OCI-LY1 (cell line): ENCODE measurements around the gene RBM28.

Experiments used
- CTCF ChIP-seq: fragments of 200-600 bp; sonication (generic), shearing (Covaris generic); IDR thresholded peaks from 2 replicates; pipeline ENCODE4 v1.5.1; 2017; ENCODE audit warnings: mild to moderate bottlenecking, antibody characterized with exemption, low read length, moderate library complexity, mixed read lengths
- EZH2 ChIP-seq: fragments of 200-600 bp; sonication (generic), shearing (Covaris generic); IDR thresholded peaks from 2 replicates; pipeline ENCODE4 v1.8.0; 2017; ENCODE audit warnings: borderline replicate concordance, mixed run types, mild to moderate bottlenecking, antibody characterized with exemption, low read length, moderate library complexity, mixed read lengths

GRCh38 chr7:128349466-128349825, 5.7 kb upstream of the RBM28 start:
- TF ChIP-seq CTCF (no peak), EZH2 (no peak)
